GM19043 (cell line): ENCODE data around the gene PXK.
"Not testable (repeated sequence)": the region's sequence is repeated elsewhere in the genome, so short reads cannot be mapped to it uniquely, and the experiment has no call there.

Source experiments
- ATAC-seq: cut with Tn5 transposase; IDR thresholded peaks from one replicate; pipeline ENCODE4 v1.9.1; 2021; ENCODE audit warnings: low read depth; ENCODE audit not compliant: unreplicated experiment

PXK gene

GRCh38 chr3:58322793-58323192 is 9.9 kb upstream of the PXK start:
- no peak for ATAC-seq

DNA sequence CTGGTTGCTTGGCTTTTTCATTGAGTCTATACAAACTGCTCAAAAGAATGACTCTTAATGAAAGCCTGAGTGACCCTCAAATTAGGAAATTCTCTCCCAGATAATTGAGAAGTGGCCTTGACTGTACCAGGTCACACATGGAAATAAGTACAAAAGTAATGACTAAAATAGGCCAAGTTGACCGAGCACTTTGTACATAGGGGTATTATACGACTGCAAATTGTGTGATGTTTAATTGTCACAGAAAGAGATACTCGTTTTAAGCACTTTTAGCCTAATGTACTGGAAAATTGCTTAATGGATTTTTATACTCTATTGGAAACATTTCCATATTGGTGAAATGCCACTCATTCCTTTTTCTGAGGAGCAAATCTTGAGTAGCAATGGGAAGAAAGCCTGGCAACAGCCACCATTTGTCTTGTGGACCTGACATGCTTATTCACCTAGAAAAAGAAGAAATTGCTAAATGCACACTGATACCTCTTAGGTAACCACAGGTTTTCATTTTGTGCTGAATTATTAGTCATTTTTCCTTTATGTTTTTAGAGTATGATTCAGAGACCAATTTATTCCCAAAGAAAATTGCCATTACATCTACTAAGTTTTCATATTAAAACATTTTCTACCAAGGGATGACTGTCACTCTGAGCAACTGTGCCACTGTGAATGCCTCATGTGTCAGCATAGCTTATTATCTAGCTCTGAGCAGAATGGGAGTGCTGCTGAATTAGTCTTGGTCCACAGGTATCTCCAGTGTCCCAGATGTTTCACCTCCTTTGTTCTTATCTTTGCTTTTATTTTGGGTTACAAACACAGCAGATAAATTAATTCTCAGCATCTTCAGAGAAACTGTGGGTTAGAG is 8.9 kb upstream of the PXK start:
- ATAC-seq = no peak

DNA sequence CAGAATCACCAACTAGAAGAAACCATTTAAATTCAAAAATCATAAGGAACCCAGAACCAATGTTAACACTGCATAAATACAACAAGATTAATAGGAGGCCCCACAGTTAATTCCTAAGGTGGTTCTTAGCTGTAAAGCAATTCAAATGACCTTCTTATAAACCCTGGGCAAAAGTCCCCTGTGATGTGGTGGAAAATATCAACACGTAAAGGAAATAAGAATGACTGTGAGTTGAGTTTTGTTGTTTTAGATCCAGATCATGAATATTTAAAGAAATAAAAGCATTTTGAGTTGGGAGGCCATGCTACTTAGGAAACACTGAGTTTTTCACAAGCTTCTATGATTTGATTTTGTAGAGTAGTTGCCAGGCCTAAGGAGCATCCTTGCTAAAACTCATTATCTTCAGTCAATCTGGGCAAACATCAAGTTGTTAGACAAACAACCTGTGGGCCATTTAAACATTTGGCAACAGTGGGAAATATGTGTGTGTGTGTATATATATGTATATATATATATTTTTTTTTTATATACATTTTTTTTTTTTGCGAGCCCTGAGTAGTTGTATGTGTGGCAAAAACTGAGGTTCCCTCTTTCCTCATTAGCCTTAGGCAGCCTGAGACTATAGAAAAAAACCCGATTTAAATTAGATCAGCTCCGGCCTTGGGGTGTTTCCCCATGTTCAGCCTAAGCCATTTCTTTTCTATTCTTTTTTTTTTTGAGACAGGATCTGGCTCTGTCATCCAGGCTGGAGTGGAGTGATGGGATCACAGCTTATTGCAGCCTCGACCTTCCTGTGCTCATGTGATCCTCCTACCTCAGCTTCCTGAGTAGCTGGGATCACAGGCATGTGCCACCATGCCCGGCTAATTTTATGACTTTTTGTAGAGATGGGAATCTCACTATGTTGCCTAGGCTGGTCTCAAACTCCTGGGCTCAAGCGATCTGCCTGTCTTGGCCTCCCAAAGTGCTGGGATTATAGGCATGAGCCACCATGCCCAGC is 8.0 kb upstream of the PXK start:
- ATAC-seq = no peak

DNA sequence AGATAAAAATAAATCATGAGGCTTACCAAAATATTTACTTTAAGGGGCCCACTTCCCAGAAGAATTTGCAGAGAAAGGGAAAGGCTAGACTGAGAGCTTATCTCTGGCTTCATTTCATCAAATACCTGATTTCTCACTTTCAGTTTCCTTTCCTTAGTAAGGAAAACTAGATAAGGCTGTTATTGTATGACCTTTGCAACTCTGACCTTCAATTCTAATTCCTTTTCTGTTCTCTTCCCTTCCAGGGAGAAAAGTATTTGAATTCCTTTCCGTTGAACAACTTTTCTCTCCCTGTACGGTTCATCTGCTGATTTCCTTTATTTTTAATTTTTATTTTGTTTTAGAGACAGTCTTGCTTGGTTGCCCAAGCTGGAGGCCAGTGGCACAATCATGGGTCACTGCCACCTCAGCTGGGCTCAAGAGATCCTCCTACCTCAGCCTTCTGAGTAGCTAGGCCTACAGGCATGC is 7.1 kb upstream of the PXK start:
- ATAC-seq = no peak

GRCh38 chr3:58326267-58326900 is 6.3 kb upstream of the PXK start:
- no peak for ATAC-seq

- ATAC-seq = no peak
Measured at GRCh38 chr3:58329150-58329921, 3.4 kb upstream of the PXK start.

- ATAC-seq = no peak
Measured at GRCh38 chr3:58329922-58330413, 2.7 kb upstream of the PXK start.

DNA sequence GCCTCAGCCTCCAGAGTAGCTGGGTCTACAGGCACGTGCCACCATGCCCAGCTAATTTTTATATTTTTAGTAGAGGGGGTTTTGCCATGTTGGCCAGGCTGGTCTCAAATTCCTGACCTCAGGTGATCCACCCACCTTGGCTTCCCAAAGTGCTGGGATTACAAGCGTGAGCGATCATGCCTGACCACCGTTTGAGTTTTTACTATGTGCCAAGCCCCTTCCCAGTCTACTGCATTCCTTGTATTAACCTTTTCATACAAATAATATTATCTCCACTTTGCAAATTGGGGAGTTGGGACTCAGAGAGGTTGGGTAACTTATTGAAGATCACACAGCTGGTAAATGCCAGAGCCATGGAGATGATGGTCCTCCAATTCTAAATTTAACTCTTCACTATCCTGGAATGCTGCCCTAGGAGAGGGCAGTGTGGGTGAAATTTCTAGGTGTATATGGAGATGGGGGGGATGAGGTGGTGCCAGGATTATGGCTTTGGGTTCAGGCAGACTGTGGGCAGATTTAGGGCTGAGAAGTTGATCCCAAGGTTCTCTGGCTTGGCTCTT is 1.0 kb upstream of the PXK start:
- ATAC-seq = no peak

GRCh38 chr3:58333206-58334012 is 717 bp downstream of the PXK start:
- ATAC-seq = peak; percentile 40

- ATAC-seq = no peak
Measured at GRCh38 chr3:58334013-58334321, 1.3 kb downstream of the PXK start.

DNA sequence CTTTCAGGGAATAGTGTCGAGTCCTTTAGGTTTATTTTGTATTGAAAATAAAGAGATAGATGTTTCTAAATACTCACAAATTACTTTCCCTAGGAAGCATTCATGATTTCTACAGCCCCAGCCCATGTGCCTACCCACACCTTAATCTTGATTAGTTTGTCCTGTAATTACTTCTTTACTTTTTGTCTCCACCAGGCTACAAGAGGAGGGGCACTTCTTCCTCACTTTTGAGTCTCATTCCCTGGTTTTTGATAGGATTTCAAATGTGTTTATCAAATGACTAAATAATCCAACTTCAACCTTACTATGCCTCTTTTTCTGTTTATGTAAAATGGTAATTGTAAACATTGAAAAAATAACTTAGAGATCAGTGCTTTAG is 1.8 kb downstream of the PXK start:
- no peak for ATAC-seq

DNA sequence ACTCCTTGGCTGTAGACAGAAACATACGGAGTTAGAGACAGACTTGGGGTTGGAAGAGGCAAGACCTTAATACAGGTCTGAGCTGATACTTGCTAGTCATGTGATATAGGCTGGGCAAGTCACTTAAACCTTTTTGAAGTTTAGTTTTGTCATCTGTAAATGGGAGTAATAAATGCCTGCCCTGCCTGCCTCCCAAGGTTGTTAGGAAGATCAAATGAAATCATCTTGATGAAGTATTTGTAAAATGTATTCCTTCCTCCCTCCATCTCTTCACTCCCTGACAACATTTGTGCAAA is 2.9 kb downstream of the PXK start:
- ATAC-seq = no peak

DNA sequence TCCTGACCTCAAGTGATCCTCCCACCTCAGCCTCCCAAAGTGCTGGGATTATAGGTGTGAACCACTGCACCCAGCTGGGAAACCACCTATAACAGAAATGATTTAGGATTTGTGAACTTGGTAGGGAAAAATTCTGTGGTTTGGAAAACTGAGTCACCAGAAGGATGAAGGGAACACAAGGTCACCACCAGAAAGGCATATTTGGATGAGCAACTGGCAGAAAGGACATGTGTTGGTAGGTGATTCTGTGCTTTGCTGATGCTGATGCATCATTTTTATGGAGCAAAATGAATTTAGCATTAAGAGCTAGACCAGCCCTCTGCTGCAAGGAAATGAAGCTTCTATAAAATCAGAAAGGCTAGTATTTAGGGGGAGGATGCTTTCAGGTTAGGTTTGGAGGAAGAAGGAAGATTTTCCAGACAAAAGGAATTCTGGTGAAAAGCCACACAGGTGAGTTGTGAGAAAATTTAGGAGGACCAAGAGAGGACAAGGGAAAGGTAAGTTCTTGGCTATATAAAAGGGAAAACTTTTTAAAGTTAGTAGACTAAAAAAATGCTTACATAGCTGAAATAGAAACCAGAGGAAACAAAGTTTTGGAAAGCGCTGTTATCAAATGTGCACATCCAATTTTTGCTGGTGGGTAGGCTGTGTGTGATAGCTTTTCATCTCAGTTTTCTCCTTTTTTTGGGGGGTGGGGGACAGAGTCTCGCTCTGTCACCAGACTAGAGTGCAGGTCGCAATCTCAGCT is 3.6 kb downstream of the PXK start:
- no peak for ATAC-seq

GRCh38 chr3:58337190-58337589 is 4.5 kb downstream of the PXK start:
- ATAC-seq = no peak

- not testable (repeated sequence) for ATAC-seq
Measured at GRCh38 chr3:58339146-58339545, 6.5 kb downstream of the PXK start.

- no peak for ATAC-seq
Measured at GRCh38 chr3:58340594-58341244, 8.0 kb downstream of the PXK start.

DNA sequence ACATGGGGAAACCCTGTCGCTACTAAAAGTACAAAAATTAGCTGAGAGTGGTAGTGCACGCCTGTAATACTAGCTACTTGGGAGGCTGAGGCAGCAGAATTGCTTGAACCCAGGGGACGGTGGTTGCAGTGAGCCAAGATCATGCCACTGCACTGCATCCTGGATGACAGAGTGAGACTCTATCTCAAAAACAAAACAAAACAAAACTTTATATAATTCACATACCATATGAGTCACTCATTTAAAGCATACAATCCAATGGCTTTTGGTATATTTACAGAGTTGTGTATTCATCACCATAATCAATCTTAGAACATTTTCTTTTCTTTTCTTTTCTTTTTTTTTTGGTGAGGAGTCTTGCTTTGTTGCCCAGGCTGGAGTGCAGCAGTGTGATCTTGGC is 8.7 kb downstream of the PXK start:
- no peak for ATAC-seq

- ATAC-seq = no peak
Measured at GRCh38 chr3:58342676-58343075, 10.0 kb downstream of the PXK start.
